ENCODE data around the gene KLHL26. TPM values are rescaled to one million over a fixed set of nuclear protein-coding genes. Genes with fewer than 3 reads are reported as not detected.

Gene KLHL26
- total and polyA plus RNA-seq, 2 of the 4 experiments (the other 2 are of a cell fraction), result 2.2 to 4.7 TPM

GRCh38 chr19:18608102-18608804, 28.6 kb upstream of the KLHL26 start:
- dilution Hi-C loops (cut with HindIII; ENCODE audit: low sequenced_read_pairs, unreplicated experiment), result no loop called here
- CTCF ChIA-PET, result no interaction called here
- Histone ChIP-seq H3K4me3 (ENCODE audit: insufficient read depth, low read depth, low read length) (no peak overlapping the region), H3K4me2 (ENCODE audit: low read depth, low read length) (no peak overlapping the region), H2BK120ac (ENCODE audit: low read depth, low read length) (no peak overlapping the region), H2AK9ac (replicated peaks; ENCODE audit: low read depth, low read length, poor library complexity) (peak overlapping the region; percentile 35), H4K5ac (ENCODE audit: low read depth, low read length) (no peak overlapping the region), H3K23ac (ENCODE audit: low read depth, low read length) (no peak overlapping the region), H3K27ac (ENCODE audit: insufficient read depth, low read length) (no peak overlapping the region), H3K56ac (ENCODE audit: extremely low read depth, insufficient read depth, low read length) (no peak overlapping the region), H3K9me1 (ENCODE audit: insufficient read depth, low read length) (no peaks in the 10 kb centered on the region), H2BK20ac (ENCODE audit: low read depth, low read length) (no peak overlapping the region), H2AK5ac (ENCODE audit: low read depth, low read length) (no peak overlapping the region), H2BK5ac (ENCODE audit: low read depth, low read length, poor library complexity, severe bottlenecking) (no peak overlapping the region), H3K18ac (ENCODE audit: low read depth, low read length) (no peak overlapping the region), H3K79me1 (ENCODE audit: low read depth in 1 of 2, low read length in 2 of 2) (no peaks in the 10 kb centered on the region), H4K8ac (ENCODE audit: low read depth in 2 of 2, low read length in 2 of 2) (no peak overlapping the region), H3K9ac (ENCODE audit: low read depth, low read length) (no peak overlapping the region), H3K4ac (ENCODE audit: low read depth, low read length) (no peak overlapping the region), H3K4me1 (ENCODE audit: control insufficient read depth, insufficient read depth, low read length) (peaks cover 10% of the 10 kb centered on the region; the same call in 1 of the 2 replicates), H2AFZ (replicated peaks; ENCODE audit: low read length, poor library complexity) (peak overlapping the region; percentile 56), H2BK15ac (ENCODE audit: low read depth, low read length) (no peak overlapping the region), H4K91ac (ENCODE audit: insufficient read depth, low read depth, low read length) (no peak overlapping the region), H3K27me3 (ENCODE audit: control insufficient read depth, insufficient read depth, low read length) (peaks cover 88% of the 10 kb centered on the region), H3K36me3 (ENCODE audit: control insufficient read depth, insufficient read depth, low read length) (no peaks in the 10 kb centered on the region), H4K20me1 (ENCODE audit: insufficient read depth, low read length) (peaks cover 4% of the 10 kb centered on the region), H3K14ac (replicated peaks; ENCODE audit: low read depth, low read length) (no peak overlapping the region), H3K9me3 (ENCODE audit: control insufficient read depth, insufficient read depth, low read length) (no peaks in the 10 kb centered on the region)
- no TSS peak for BruUV-seq (replicated peaks)
- no peak for DNase-seq
- in situ Hi-C loops (cut with MboI; ENCODE audit: low sequenced_read_pairs), result no loop called here
- no peak for ATAC-seq (ENCODE audit: low read depth)
- POLR2A ChIA-PET (ENCODE audit: unreplicated experiment), result no interaction called here
- TF ChIP-seq NFE2L2 (IDR thresholded peaks at IDR 0.05; ENCODE audit: low read depth, low read length) (no peak), MXI1 (IDR thresholded peaks at IDR 0.05; ENCODE audit: borderline replicate concordance, low read depth, low read length) (no peak), RFX5 (IDR thresholded peaks at IDR 0.05; ENCODE audit: low read depth, low read length) (no peak), CEBPB (IDR thresholded peaks at IDR 0.05; ENCODE audit: low read depth, low read length) (no peak), ELK1 (IDR thresholded peaks at IDR 0.05; ENCODE audit: borderline replicate concordance, low read depth, low read length) (no peak), RAD21 (IDR thresholded peaks at IDR 0.05; ENCODE audit: low read length) (no peak), POLR2A (IDR thresholded peaks at IDR 0.05; ENCODE audit: low read depth, low read length) (no peak), MAZ (IDR thresholded peaks at IDR 0.05; ENCODE audit: borderline replicate concordance, low read depth, low read length) (no peak), CTCF (conservative IDR thresholded peaks at IDR 0.05; ENCODE audit: low read depth, low read length) (no peak), MAFK (IDR thresholded peaks at IDR 0.05; ENCODE audit: low read depth, low read length) (no peak), USF2 (IDR thresholded peaks at IDR 0.05; ENCODE audit: low read depth, low read length) (no peak), FOS (IDR thresholded peaks at IDR 0.05; ENCODE audit: low read depth, low read length) (no peak), BHLHE40 (IDR thresholded peaks at IDR 0.05; ENCODE audit: low read depth, low read length) (no peak), RCOR1 (IDR thresholded peaks at IDR 0.05; ENCODE audit: insufficient replicate concordance, low read length) (no peak), SMC3 (IDR thresholded peaks at IDR 0.05; ENCODE audit: low read depth, low read length) (no peak), CHD1 (IDR thresholded peaks at IDR 0.05; ENCODE audit: low read depth, low read length) (no peak)
- intact Hi-C loops (cut with micrococcal nuclease), result no loop called here
- WGBS, 2 experiments (ENCODE audit: extremely low coverage in 2 of 2, insufficient read length in 1 of 2), result 38% methylated on average over 3 of the region's 5 CpGs; no CpG with 5 or more reads in 1 of the 2 experiments

All from IMR-90 (cell line).